ENCODE measurements around the gene MAP3K7. TPM values are rescaled to one million over a fixed set of nuclear protein-coding genes. Genes with fewer than 3 reads are reported as not detected.
A peak's percentile ranks its signal among the peaks of the same experiment; 100 is the strongest.

MAP3K7 gene
- total and polyA plus RNA-seq, 5 donors = 10.8 to 20.9 (median 20.2) TPM

- Histone ChIP-seq H3K4me1 (ENCODE audit: control insufficient read depth, insufficient read depth, low read length) (peaks cover 3% of the 10 kb centered on the region), H3K27me3 (ENCODE audit: control insufficient read depth, insufficient read depth) (no peaks in the 10 kb centered on the region), H3K27ac (ENCODE audit: low read length) (no peak overlapping the region), H3K4me3 (ENCODE audit: low read length) (no peak overlapping the region), H3K9me3 (ENCODE audit: control insufficient read depth, low read length) (no peaks in the 10 kb centered on the region)
- whole genome bisulfite sequencing = 85% methylated on average over 8 of the region's 8 CpGs
- DNase-seq (peak in 1 of 3 donors; percentile 45), ATAC-seq (no peak)
- intact Hi-C loops (cut with DNase I) = loop anchor here in 1 of 4 donors (5.0 kb wide), 1 partner anchor 541 kb away; no protein-coding TSS in a partner anchor
Measured at GRCh38 chr6:90483116-90483839, 103.6 kb downstream of the MAP3K7 start.

GRCh38 chr6:90480666-90481065 is 106.2 kb downstream of the MAP3K7 start:
- intact Hi-C loops (cut with DNase I) = loop anchor here in 1 of 4 donors (5.0 kb wide), 1 partner anchor 538 kb away; no protein-coding TSS in a partner anchor
- Histone ChIP-seq H3K9me3 (ENCODE audit: control insufficient read depth, low read length) (no peaks in the 10 kb centered on the region), H3K4me3 (ENCODE audit: low read length) (no peak overlapping the region), H3K27ac (ENCODE audit: low read length) (no peak overlapping the region), H3K27me3 (ENCODE audit: control insufficient read depth, insufficient read depth) (no peaks in the 10 kb centered on the region), H3K4me1 (ENCODE audit: control insufficient read depth, insufficient read depth, low read length) (peaks cover 3% of the 10 kb centered on the region)
- ATAC-seq = no peak
- no peak for DNase-seq
- 73% methylated on average over 4 of the region's 4 CpGs for WGBS

GRCh38 chr6:90479603-90479926 is 107.3 kb downstream of the MAP3K7 start:
- DNase-seq (no peak), ATAC-seq (no peak)
- Histone ChIP-seq H3K4me1 (ENCODE audit: control insufficient read depth, insufficient read depth, low read length) (peaks cover 3% of the 10 kb centered on the region), H3K9me3 (ENCODE audit: control insufficient read depth, low read length) (no peaks in the 10 kb centered on the region), H3K27me3 (ENCODE audit: control insufficient read depth, insufficient read depth) (no peaks in the 10 kb centered on the region), H3K27ac (ENCODE audit: low read length) (no peak overlapping the region), H3K4me3 (ENCODE audit: low read length) (no peak overlapping the region)
- 87% methylated on average over 1 of the region's 1 CpG for WGBS
- intact Hi-C loops (cut with DNase I) = loop anchor here in 3 of 4 donors (2.0 to 10.0 kb wide), 6 partner anchors 85 to 539 kb away; no protein-coding TSS in a partner anchor

GRCh38 chr6:90478789-90479602 is 107.9 kb downstream of the MAP3K7 start:
- Histone ChIP-seq H3K4me1 (ENCODE audit: control insufficient read depth, insufficient read depth, low read length) (peaks cover 3% of the 10 kb centered on the region), H3K27me3 (ENCODE audit: control insufficient read depth, insufficient read depth) (no peaks in the 10 kb centered on the region), H3K4me3 (ENCODE audit: low read length) (no peak overlapping the region), H3K9me3 (ENCODE audit: control insufficient read depth, low read length) (no peaks in the 10 kb centered on the region), H3K27ac (ENCODE audit: low read length) (no peak overlapping the region)
- 38% methylated on average over 15 of the region's 15 CpGs for WGBS
- DNase-seq = peak; percentile 89 to 93 (median 91)
- ATAC-seq = peak; percentile 99 to 100
- intact Hi-C loops (cut with DNase I) = loop anchor here in 3 of 4 donors (2.0 to 10.0 kb wide), 6 partner anchors 84 to 538 kb away; no protein-coding TSS in a partner anchor

GRCh38 chr6:90478278-90478677 is 108.6 kb downstream of the MAP3K7 start:
- ATAC-seq = no peak
- H3K27ac ChIP-seq (ENCODE audit: low read length) = no peak overlapping the region
- H3K4me3 ChIP-seq (ENCODE audit: low read length) = no peak overlapping the region
- H3K4me1 ChIP-seq (ENCODE audit: control insufficient read depth, insufficient read depth, low read length) = peaks cover 3% of the 10 kb centered on the region
- intact Hi-C loops (cut with DNase I) = loop anchor here in 3 of 4 donors (2.0 to 10.0 kb wide), 6 partner anchors 83 to 537 kb away; no protein-coding TSS in a partner anchor
- DNase-seq = no peak
- no peaks in the 10 kb centered on the region for H3K27me3 ChIP-seq (ENCODE audit: control insufficient read depth, insufficient read depth)
- WGBS = 73% methylated on average over 4 of the region's 4 CpGs
- H3K9me3 ChIP-seq (ENCODE audit: control insufficient read depth, low read length) = no peaks in the 10 kb centered on the region

GRCh38 chr6:90477366-90477765 is 109.5 kb downstream of the MAP3K7 start:
- Histone ChIP-seq H3K27me3 (ENCODE audit: control insufficient read depth, insufficient read depth) (no peaks in the 10 kb centered on the region), H3K4me1 (ENCODE audit: control insufficient read depth, insufficient read depth, low read length) (peaks cover 3% of the 10 kb centered on the region), H3K4me3 (ENCODE audit: low read length) (no peak overlapping the region), H3K27ac (ENCODE audit: low read length) (no peak overlapping the region), H3K9me3 (ENCODE audit: control insufficient read depth, low read length) (no peaks in the 10 kb centered on the region)
- intact Hi-C loops (cut with DNase I) = loop anchor here in 2 of 4 donors (5.0 to 10.0 kb wide), 4 partner anchors 83 to 535 kb away; no protein-coding TSS in a partner anchor
- DNase-seq (no peak), ATAC-seq (no peak)
- 81% methylated on average over 4 of the region's 4 CpGs for WGBS

- Histone ChIP-seq H3K9me3 (ENCODE audit: control insufficient read depth, low read length) (no peaks in the 10 kb centered on the region), H3K27ac (ENCODE audit: low read length) (no peak overlapping the region), H3K4me1 (ENCODE audit: control insufficient read depth, insufficient read depth, low read length) (peaks cover 3% of the 10 kb centered on the region), H3K27me3 (ENCODE audit: control insufficient read depth, insufficient read depth) (no peaks in the 10 kb centered on the region), H3K4me3 (ENCODE audit: low read length) (no peak overlapping the region)
- intact Hi-C loops (cut with DNase I) = loop anchor here in 2 of 4 donors (10.0 kb wide), 2 partner anchors 78 to 188 kb away; no protein-coding TSS in a partner anchor
- ATAC-seq (no peak), DNase-seq (no peak)
- WGBS = 90% methylated on average over 9 of the region's 9 CpGs
Measured at GRCh38 chr6:90472716-90473115, 114.2 kb downstream of the MAP3K7 start.

- no peaks in the 10 kb centered on the region for H3K27me3 ChIP-seq (ENCODE audit: control insufficient read depth, insufficient read depth)
- intact Hi-C loops (cut with DNase I) = loop anchor here in 2 of 4 donors (10.0 kb wide), 2 partner anchors 76 to 186 kb away; no protein-coding TSS in a partner anchor
- no peak for ATAC-seq
Measured at GRCh38 chr6:90471263-90471662, 115.6 kb downstream of the MAP3K7 start.

GRCh38 chr6:90469906-90470305 is 117.0 kb downstream of the MAP3K7 start:
- H3K9me3 ChIP-seq (ENCODE audit: control insufficient read depth, low read length) = no peaks in the 10 kb centered on the region
- intact Hi-C loops (cut with DNase I) = loop anchor here in 2 of 4 donors (10.0 kb wide), 2 partner anchors 75 to 185 kb away; no protein-coding TSS in a partner anchor
- no peaks in the 10 kb centered on the region for H3K27me3 ChIP-seq (ENCODE audit: control insufficient read depth, insufficient read depth)
- ATAC-seq = peak; percentile 73 to 92
- WGBS = 61% methylated on average over 2 of the region's 2 CpGs
- H3K4me1 ChIP-seq (ENCODE audit: control insufficient read depth, insufficient read depth, low read length) = peaks cover 3% of the 10 kb centered on the region
- DNase-seq = peak in 1 of 3 donors; percentile 64
- no peak overlapping the region for H3K27ac ChIP-seq (ENCODE audit: low read length)
- no peak overlapping the region for H3K4me3 ChIP-seq (ENCODE audit: low read length)

More at GRCh38 chr6:90471263-90471662, 115.6 kb downstream of the MAP3K7 start:
- WGBS = 37% methylated on average over 4 of the region's 4 CpGs
- Histone ChIP-seq H3K4me3 (ENCODE audit: low read length) (no peak overlapping the region), H3K27ac (ENCODE audit: low read length) (no peak overlapping the region), H3K9me3 (ENCODE audit: control insufficient read depth, low read length) (no peaks in the 10 kb centered on the region), H3K4me1 (ENCODE audit: control insufficient read depth, insufficient read depth, low read length) (peaks cover 3% of the 10 kb centered on the region)
- no peak for DNase-seq

GRCh38 chr6:90468859-90469258 is 118.0 kb downstream of the MAP3K7 start:
- ATAC-seq = no peak
- WGBS = 83% methylated on average over 1 of the region's 1 CpG
- Histone ChIP-seq H3K27me3 (ENCODE audit: control insufficient read depth, insufficient read depth) (no peaks in the 10 kb centered on the region), H3K4me3 (ENCODE audit: low read length) (no peak overlapping the region), H3K4me1 (ENCODE audit: control insufficient read depth, insufficient read depth, low read length) (peaks cover 3% of the 10 kb centered on the region), H3K27ac (ENCODE audit: low read length) (no peak overlapping the region), H3K9me3 (ENCODE audit: control insufficient read depth, low read length) (no peaks in the 10 kb centered on the region)
- no peak for DNase-seq
- intact Hi-C loops (cut with DNase I) = no loop called here

GRCh38 chr6:90468080-90468479 is 118.8 kb downstream of the MAP3K7 start:
- no peak for DNase-seq
- H3K27ac ChIP-seq (ENCODE audit: low read length) = no peak overlapping the region
- intact Hi-C loops (cut with DNase I) = no loop called here
- no peaks in the 10 kb centered on the region for H3K27me3 ChIP-seq (ENCODE audit: control insufficient read depth, insufficient read depth)
- peaks cover 3% of the 10 kb centered on the region for H3K4me1 ChIP-seq (ENCODE audit: control insufficient read depth, insufficient read depth, low read length)
- no peak overlapping the region for H3K4me3 ChIP-seq (ENCODE audit: low read length)
- no peaks in the 10 kb centered on the region for H3K9me3 ChIP-seq (ENCODE audit: control insufficient read depth, low read length)
- WGBS = 90% methylated on average over 7 of the region's 7 CpGs
- no peak for ATAC-seq

All from right cardiac atrium (tissue), 5 donors.